Stimulated activated CD8-positive, alpha-beta memory T cell treated with anti-CD3 and anti-CD28 coated beads, Interleukin-12 subunit alpha, Interleukin-12 subunit beta, amount 100 ng/mL, for 24 hours (primary cell): Measurements from ENCODE around the gene IGSF11.
A peak's percentile ranks its signal among the peaks of the same experiment; 100 is the strongest.

Experiments
- DNase-seq: peaks from one replicate; pipeline ENCODE4 v3.0.0-alpha.2; 2020; ENCODE audit errors: extremely low read depth

Gene IGSF11

GRCh38 chr3:118948146-118948545 lies 86.5 kb downstream of the IGSF11 start:
- DNase-seq, result no peak

DNA sequence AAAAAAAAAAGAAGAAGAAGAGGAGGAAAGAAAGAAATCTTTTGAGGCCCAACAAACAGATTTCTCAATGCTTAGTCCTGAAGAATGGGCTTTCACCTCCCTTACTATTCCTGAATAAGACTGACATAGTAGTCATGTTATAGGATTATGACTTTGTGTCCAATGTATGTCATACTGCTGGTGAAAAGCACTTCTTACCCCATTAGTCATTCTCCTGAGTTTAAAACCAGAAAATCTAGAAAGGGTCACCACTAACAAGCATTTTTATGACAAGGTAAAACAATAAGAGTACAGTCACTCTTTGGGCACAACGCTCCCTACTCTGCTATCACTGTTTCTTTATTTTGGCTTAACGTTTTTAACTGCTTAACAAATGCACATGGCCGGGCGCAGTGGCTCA lies 88.2 kb downstream of the IGSF11 start:
- DNase-seq, result no peak

DNA sequence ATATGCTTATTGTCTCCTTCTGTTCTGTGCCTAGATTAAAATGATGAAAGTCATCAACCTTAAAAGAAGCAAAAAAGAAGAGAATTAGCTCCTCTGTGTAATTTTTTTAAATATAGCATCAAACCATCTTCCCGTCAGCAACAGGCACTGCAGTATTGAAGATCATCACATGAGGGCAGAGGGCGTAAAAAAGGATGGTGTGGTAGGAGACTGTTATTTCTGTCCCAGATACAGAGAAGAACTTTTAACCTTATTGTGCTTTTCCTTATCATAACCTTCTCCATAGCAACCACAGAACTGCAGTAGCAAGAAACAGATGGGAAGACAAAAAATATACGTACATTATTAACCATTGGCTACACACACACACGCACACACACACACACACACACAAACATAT lies 88.8 kb downstream of the IGSF11 start:
- DNase-seq, result no peak

GRCh38 chr3:118943597-118943996 lies 91.0 kb downstream of the IGSF11 start:
- DNase-seq, result no peak

GRCh38 chr3:118942671-118943070 lies 92.0 kb downstream of the IGSF11 start:
- no peak for DNase-seq

GRCh38 chr3:118942195-118942594 lies 92.5 kb downstream of the IGSF11 start:
- DNase-seq, result no peak

DNA sequence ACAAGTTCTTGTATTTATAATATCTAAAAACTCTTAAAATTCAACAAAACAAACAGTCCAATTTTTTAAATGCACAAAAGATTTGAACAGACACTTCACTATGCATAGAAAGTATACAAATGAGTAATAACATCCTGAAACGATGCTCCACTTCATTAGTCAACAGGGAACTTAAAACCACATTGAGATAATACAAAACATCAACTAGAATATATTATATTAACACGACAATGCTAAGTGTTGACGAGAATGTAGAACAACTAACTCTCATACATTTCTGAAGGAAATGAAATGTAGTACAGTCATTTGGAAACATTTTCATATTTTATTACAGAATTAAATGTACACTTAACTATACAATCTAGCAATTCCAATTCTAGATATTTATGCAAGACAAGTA lies 93.4 kb downstream of the IGSF11 start:
- no peak for DNase-seq

- DNase-seq, result no peak
These were observed 96.3 kb downstream of the IGSF11 start for GRCh38 chr3:118938183-118938961.

GRCh38 chr3:118936811-118937210 lies 97.8 kb downstream of the IGSF11 start:
- DNase-seq, result no peak

- no peak for DNase-seq
These were observed 101.7 kb downstream of the IGSF11 start for GRCh38 chr3:118932822-118933558.

DNA sequence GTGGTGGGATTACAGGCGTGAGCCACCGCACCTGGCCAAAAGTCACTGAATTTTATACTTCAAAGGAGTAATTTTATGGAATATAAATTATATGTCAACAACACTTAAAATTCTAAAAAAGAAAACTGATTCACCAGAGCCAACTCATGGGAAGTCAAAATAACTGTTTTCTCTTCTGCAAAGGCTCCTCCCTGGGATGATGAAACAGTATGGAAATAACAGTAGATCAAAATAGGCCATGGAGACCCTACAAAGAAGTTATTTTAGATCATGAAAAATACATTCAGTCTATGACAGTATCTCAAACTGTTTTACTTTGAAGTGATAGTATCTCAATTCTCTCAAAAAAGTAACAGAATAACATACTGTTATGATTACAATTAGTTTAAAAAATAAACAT lies 102.7 kb downstream of the IGSF11 start:
- DNase-seq, result no peak

DNA sequence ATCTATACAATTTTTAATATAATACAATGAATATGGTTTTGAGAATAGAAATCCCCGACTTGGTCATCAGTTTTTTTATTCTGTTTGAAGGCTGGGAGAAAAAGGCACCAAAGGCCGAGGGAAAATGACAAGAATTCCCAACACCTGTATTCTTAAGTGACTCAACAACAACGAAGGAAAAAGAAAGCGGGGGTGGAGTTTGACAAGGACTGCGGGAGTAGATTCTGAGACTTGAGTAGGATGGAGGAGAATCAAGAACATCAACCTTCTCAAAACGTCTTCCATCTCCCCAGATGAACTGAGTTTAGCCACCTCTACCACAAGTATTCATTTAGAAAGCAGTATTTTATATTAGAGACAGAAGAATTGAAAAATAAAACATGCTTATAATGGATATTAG lies 107.2 kb downstream of the IGSF11 start:
- DNase-seq, result no peak

- DNase-seq, result no peak
These were observed 122.5 kb downstream of the IGSF11 start for GRCh38 chr3:118912188-118912587.

- no peak for DNase-seq
These were observed 124.3 kb downstream of the IGSF11 start for GRCh38 chr3:118910332-118910731.

DNA sequence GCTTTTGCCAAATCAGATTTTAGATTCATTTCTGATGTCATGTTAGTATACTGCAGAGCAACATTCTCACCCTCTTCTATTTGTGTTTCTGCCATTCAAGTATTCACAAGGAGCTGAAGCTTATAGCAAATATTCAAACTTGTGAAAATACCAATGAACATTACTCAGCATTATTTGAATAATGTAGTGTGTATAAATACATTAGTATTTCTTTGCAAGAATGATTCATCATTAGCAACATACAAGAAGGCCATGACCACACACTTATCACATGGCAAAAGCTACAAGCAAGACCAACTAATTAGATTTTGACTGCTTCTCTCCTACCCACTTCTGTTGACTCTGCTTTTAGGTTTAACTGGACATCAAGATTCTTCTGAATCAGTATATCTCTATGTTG lies 124.9 kb downstream of the IGSF11 start:
- no peak for DNase-seq

- DNase-seq, result no peak
These were observed 126.7 kb downstream of the IGSF11 start for GRCh38 chr3:118907909-118908308.

DNA sequence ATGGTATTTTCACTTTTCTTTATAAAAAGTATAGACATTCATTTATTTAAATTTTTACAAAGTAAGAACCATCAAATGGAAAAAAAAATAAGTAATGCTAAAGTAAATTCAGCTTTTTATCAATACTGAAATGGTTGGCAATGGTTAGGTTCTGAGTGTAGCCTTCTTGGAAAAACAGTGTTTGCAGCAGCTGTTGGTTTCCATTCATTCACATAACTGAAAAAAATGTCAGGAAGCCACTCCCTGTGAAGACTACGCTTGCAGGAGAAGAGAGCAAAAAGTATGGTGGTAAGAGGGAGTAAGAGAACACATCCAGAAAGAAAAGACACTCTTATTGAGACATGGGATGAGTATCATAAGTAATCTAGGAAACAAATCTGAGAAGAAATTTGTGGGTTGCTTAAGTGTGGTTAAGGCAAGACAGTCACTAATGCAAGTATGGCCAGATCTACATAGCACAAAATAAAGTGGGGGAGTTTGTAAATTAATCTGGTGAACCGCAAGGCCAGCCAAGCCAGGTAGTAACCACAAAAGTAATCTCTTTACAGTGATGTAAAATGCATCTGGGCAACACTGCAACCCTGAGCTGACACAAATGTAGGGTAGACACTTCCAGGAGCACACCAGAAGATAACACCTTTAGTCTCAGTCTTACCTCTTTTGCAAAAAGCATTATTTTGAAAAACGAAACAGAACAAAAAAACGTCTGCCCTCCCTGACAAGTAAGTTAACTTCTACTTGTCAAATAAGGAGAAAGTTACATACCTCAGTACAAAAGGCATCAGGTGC lies 133.7 kb downstream of the IGSF11 start:
- no peak for DNase-seq

DNA sequence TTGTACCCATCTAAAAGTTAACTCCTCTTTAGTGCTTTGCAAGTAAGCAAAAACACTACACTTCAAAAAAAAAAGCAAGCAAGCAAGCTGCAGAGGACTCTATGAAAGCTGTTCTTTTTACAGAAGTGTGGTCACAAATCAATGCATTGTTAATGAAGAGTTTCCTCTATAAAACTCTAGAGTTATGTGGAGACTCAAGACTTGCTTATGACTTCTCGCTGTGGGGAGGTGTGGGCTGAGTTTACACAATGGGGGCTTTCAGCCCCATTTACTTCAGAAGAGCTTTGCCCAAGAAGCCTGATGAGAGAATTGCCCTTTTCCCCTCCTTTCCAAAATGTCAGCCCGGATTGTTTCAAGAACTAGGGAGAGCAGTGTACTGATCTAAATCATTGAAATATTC lies 144.4 kb downstream of the IGSF11 start:
- no peak for DNase-seq

DNA sequence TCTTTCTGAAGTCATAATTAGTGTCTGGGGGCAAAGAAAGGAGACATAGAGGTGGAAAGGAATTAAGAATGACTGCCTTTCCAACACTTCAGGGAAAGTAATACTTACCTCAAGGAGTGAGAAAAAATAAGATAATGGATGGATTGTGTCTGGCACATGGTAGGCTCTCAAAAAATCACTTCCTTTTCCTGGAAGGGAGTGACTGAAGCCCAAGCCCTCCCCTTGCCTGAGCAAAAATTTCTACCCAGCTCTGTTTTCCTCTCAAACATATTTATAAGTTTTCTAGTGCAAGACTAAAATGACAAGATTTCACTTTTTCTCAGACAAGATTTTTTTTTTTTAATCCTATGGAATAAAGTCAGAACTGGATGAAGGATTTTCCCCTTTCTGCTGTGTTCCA lies 145.0 kb downstream of the IGSF11 start:
- no peak for DNase-seq

- DNase-seq, result no peak
These were observed 147.9 kb downstream of the IGSF11 start for GRCh38 chr3:118886708-118887107.

DNA sequence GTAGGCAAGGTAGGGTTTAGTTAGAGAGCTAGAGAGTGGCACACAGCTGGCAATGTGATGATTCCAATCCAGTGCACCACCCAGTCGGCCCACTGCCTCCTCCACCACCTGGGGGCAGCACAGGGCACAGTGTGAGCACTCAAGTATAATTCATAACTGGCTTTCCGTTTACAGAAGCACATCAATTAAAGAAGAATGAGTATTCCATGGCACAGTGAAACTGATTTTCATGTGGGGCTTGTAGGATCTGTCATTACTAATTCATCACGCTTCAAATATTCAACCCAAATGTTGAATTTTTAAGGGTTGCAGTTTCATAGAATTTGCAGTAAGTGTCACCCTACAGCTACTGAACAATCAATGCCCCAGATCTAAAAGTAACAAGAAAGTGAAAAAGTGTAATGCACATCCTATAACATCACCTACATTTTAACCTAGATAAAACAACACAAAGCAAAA lies 149.9 kb downstream of the IGSF11 start:
- peak; percentile 51 for DNase-seq

DNA sequence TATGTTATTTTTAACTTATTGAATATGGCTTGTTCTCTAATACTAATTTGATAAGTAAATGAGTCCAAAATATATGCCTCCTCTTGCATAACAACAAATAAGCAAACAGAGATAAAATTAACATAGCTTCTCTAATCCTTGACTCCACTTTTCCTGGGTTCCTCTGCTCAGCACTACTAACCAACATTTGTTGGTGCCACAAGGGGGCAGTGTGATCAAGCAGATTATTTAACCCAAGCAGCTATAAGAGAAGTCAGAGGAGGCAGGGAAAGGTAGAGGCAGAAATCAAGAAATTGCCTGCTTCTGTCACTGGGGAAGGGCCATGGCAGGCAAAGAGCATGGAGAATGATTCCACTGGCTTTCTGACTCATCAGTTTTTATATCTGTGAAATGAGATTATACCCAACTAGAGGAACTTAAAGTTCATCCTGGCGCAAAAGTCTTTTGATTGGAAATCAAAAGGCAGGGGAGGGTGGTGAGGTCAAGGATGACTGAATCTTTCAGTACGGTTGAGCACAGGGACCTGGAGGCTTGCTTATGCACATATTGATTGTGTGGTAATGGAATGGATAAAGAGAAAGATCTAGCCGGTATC lies 152.2 kb downstream of the IGSF11 start:
- peak; percentile 33 for DNase-seq
